SKM-1 (cell line): ENCODE data around the gene SEMA3C.

Experiments
- DNase-seq: peaks from one replicate; lab custom pipeline; 2025; ENCODE audit not compliant: unreplicated experiment; lab: John Stamatoyannopoulos, UW

The SEMA3C gene

GRCh38 chr7:80918909-80919721, at the start of gene SEMA3C:
Gene SEMA3C, minus strand, starts transcription at chr7:80919051. Its CDS starts 2,270 bp downstream, at chr7:80916781.
- peak; percentile 29 for DNase-seq

- DNase-seq = no peak
Observed at GRCh38 chr7:80968606-80969005, 49.8 kb upstream of the SEMA3C start.

- no peak for DNase-seq
Observed at GRCh38 chr7:80967917-80968297, 49.1 kb upstream of the SEMA3C start.

- peak; percentile 40 for DNase-seq
Observed at GRCh38 chr7:80967071-80967916, 48.4 kb upstream of the SEMA3C start.

GRCh38 chr7:80960244-80960795, 41.5 kb upstream of the SEMA3C start:
- DNase-seq = no peak

- DNase-seq = no peak
Observed at GRCh38 chr7:80957226-80957777, 38.5 kb upstream of the SEMA3C start.

GRCh38 chr7:80954191-80954590, 35.3 kb upstream of the SEMA3C start:
- no peak for DNase-seq

GRCh38 chr7:80950550-80950967, 31.7 kb upstream of the SEMA3C start:
- DNase-seq = no peak

GRCh38 chr7:80949449-80949848, 30.6 kb upstream of the SEMA3C start:
- DNase-seq = no peak

GRCh38 chr7:80946858-80947257, 28.0 kb upstream of the SEMA3C start:
- DNase-seq = no peak

- DNase-seq = no peak
Observed at GRCh38 chr7:80945976-80946375, 27.1 kb upstream of the SEMA3C start.

GRCh38 chr7:80943342-80943741, 24.5 kb upstream of the SEMA3C start:
- no peak for DNase-seq

GRCh38 chr7:80942261-80943041, 23.6 kb upstream of the SEMA3C start:
- DNase-seq = no peak

- no peak for DNase-seq
Observed at GRCh38 chr7:80941208-80941758, 22.4 kb upstream of the SEMA3C start.

- DNase-seq = no peak
Observed at GRCh38 chr7:80940539-80941207, 21.8 kb upstream of the SEMA3C start.

- no peak for DNase-seq
Observed at GRCh38 chr7:80937336-80937735, 18.5 kb upstream of the SEMA3C start.

- no peak for DNase-seq
Observed at GRCh38 chr7:80935991-80936780, 17.3 kb upstream of the SEMA3C start.

GRCh38 chr7:80934321-80934720, 15.5 kb upstream of the SEMA3C start:
- no peak for DNase-seq

GRCh38 chr7:80932536-80932935, 13.7 kb upstream of the SEMA3C start:
- DNase-seq = no peak
